HAP-1 (cell line): ENCODE results near the gene LMF2.
"Not testable (repeated sequence)": the region's sequence is repeated elsewhere in the genome, so short reads cannot be mapped to it uniquely, and the experiment has no call there.

Source experiments
- DNase-seq, 2 experiments: peaks; one replicate each; pipeline ENCODE4 v3.0.0-alpha.2; 2016 to 2020; ENCODE audit warnings: low spot score in 2 of 2
- H3K27me3 ChIP-seq: fragments of 250-450 bp; sonication (Bioruptor Pico); 2 replicates; pipeline ENCODE4 v1.5.1; 2020; ENCODE audit warnings: low read depth, mild to moderate bottlenecking, moderate library complexity
- H3K36me3 ChIP-seq: fragments of 250-450 bp; sonication (Bioruptor Pico); replicated peaks from 2 replicates; pipeline ENCODE4 v1.5.1; 2020; ENCODE audit warnings: mild to moderate bottlenecking
- H3K4me1 ChIP-seq: fragments of 250-450 bp; sonication (Bioruptor Pico); 2 replicates; pipeline ENCODE4 v1.5.1; 2020; ENCODE audit warnings: mild to moderate bottlenecking
- H3K4me3 ChIP-seq: fragments of 250-450 bp; sonication (Bioruptor Pico); 2 replicates; pipeline ENCODE4 v1.5.1; 2020; ENCODE audit warnings: mild to moderate bottlenecking, moderate library complexity
- H3K9me3 ChIP-seq: fragments of 250-450 bp; sonication (Bioruptor Pico); 2 replicates; pipeline ENCODE4 v1.5.1; 2020; ENCODE audit warnings: mild to moderate bottlenecking, moderate library complexity
- in situ Hi-C: fragments of 300-500 bp; cut with MboI; formaldehyde crosslinking; loops from 3 replicates; pipeline ENCODE4 v1.14.3; 2020; ENCODE audit warnings: low sequenced_read_pairs, inconsistent platforms, mixed read lengths

LMF2 gene

DNA sequence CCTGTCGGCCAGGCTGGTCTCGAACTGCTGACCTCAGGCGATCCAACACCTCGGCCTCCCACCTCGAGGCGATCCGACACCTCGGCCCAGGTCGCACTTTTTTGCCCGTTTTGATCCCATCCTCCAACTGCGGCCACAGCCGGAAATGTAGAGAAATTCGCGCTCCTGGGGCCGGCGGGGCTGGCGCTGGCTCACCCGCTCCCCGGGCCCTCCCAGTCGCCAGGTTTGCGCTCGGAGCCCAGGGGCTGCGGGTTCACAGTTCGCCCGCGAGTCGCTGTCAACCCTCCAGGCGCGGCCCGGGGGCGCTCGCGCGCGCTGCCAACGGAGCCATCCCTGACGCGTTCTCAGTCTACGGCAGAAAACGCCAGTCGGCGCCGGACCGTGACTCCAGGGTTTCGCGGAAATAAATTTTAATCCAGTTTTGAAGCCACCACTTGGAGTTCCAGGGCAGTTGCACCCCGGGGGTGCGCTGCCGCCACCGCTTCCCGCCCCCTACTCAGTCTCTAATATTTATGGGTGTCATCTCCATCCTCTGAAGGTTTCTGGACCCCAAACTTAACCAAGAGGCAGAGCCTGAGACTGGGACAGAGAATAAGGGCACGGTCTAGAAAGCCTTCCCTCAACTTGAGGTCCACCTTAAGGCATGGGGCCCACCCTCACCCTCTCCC lies 36.7 kb upstream of the LMF2 start:
- no peaks in the 10 kb centered on the region for H3K36me3 ChIP-seq
- in situ Hi-C loops: no loop called here
- H3K4me1 ChIP-seq: peaks cover 6% of the 10 kb centered on the region; the same call in 1 of the 2 replicates
- peak overlapping the region; percentile 22 for H3K4me3 ChIP-seq
- H3K27me3 ChIP-seq: no peaks in the 10 kb centered on the region
- H3K9me3 ChIP-seq: no peaks in the 10 kb centered on the region
- peak; percentile 76 to 91 for DNase-seq

DNA sequence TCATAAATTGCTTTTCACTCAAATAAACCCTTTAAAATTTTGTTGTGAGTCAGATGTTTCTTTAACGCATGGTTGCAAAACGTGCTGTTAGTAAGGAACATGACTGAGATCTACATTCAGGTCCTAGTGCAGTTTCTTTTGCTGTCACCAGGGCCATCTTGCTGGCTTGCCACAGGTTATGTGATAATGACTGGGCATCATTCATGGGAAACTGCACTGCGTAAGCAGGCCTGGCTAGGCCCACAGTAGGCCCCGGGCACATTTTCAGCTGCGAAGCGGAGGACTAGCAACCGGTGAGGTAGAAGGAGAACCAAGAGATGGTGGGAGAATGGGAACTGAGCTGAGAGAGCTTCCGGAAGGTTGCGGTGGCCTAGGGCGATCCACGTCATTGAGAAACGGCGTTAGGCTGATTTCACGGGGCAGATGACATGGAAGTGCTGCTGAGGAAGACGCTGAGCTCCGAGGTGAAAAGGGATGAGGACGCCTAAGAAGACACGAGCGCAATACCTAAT lies 35.0 kb upstream of the LMF2 start:
- Histone ChIP-seq H3K9me3 (no peaks in the 10 kb centered on the region), H3K36me3 (no peaks in the 10 kb centered on the region), H3K4me3 (no peak overlapping the region), H3K4me1 (peaks cover 6% of the 10 kb centered on the region; the same call in 1 of the 2 replicates), H3K27me3 (no peaks in the 10 kb centered on the region)
- in situ Hi-C loops: no loop called here
- DNase-seq: no peak

DNA sequence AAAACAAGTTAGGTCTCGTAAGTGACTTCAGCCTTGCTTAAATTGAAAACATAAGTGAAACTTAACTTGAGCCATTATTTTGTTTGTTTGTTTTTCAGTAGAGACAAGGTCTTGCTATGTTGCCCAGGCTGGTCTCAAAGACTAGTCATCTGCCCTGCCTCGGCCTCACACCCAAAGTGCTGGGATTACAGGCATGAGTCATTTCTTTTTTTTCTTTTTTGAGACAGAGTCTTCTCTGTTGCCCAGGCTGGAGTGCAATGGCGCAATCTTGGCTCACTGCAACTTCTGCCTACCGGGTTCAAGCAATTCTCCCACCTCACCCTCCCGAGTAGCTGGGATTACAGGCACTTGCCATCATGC lies 34.1 kb upstream of the LMF2 start:
- DNase-seq, H3K4me1 ChIP-seq, in situ Hi-C loops, H3K9me3 ChIP-seq, H3K36me3 ChIP-seq, H3K27me3 ChIP-seq, H3K4me3 ChIP-seq: not testable (repeated sequence)

DNA sequence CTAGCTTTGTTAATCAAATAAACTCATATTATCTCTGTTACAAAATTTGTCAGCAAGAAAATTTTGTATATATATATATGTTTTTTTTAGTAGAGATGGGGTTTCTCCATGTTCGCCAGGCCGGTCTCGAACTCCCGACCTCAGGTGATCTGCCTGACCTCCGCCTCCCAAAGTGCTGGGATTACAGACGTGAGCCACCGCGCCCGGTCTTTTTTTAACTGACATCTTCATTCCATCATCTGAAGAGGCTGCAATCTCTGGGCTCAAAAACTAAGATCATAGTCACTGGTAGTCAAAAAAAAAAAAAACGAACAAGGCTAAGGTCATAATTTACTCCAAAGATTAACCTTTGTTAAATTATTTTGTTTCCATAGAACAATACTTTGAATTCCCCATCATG lies 32.9 kb upstream of the LMF2 start:
- Histone ChIP-seq H3K27me3 (no peaks in the 10 kb centered on the region), H3K4me3 (no peak overlapping the region), H3K9me3 (no peaks in the 10 kb centered on the region), H3K36me3 (no peaks in the 10 kb centered on the region), H3K4me1 (peaks cover 6% of the 10 kb centered on the region; the same call in 1 of the 2 replicates)
- in situ Hi-C loops: no loop called here
- no peak for DNase-seq

DNA sequence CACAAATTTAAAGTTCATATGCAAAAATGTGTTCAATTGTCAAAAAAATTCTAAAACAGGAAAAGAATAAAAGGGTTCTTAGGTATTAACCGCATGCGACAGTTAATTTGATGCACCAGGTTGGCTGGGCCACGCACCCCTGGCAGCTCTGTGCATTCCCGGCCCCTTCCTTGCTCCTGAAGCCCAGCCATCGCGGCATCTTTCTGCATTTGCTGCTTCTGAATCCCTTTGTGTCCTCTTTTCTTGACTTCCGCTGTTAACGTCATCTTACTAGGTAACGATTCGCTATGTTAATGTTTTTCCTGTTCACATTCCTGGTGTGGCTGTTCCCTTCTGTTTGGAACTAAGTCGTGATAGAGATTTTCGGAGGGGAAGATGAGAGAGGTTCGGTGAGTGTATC lies 30.3 kb upstream of the LMF2 start:
- H3K4me3 ChIP-seq: no peak overlapping the region
- H3K9me3 ChIP-seq: no peaks in the 10 kb centered on the region
- no peaks in the 10 kb centered on the region for H3K4me1 ChIP-seq
- in situ Hi-C loops: no loop called here
- no peaks in the 10 kb centered on the region for H3K36me3 ChIP-seq
- DNase-seq: no peak
- no peaks in the 10 kb centered on the region for H3K27me3 ChIP-seq

DNA sequence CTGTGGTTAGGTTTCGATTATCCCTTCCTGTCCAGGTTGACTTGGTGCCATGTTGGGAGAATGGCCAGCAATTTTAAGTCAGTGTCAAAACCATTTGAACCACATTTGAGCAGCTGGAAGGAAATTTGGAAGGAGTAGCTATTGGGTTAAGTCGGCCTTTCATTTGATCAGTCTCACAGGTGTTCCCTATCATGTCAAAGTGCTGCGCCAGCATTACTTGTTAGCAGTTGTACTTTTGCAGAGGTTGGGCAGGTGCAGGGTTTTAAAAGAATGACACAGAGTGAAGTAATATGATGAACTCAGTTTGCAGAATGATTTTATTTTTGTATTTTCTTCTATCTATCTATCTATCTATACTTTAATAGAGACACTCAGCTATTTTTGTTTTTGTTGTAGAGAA lies 28.7 kb upstream of the LMF2 start:
- H3K27me3 ChIP-seq: no peaks in the 10 kb centered on the region
- in situ Hi-C loops: no loop called here
- H3K36me3 ChIP-seq: no peaks in the 10 kb centered on the region
- no peaks in the 10 kb centered on the region for H3K9me3 ChIP-seq
- DNase-seq: no peak
- H3K4me1 ChIP-seq: peaks cover 2% of the 10 kb centered on the region
- no peak overlapping the region for H3K4me3 ChIP-seq

DNA sequence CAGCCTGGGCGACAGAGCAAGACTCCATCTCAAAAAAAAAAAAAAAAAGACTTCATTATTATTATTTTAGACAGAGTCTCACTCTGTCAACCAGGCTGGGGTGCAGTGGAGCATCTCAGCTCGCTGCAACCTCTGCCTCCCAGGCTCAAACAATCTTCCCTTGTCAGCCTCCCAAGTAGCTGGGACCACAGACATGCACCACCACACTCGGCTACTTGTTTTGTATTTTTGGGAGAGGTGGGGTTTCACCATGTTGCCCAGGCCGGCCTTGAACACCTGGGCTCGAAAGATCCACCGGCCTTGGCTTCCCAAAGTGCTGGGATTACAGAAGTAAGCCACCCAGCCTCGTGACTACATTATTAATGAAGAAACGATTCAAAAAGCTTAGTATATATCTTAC lies 27.6 kb upstream of the LMF2 start:
- in situ Hi-C loops: no loop called here
- Histone ChIP-seq H3K27me3 (no peaks in the 10 kb centered on the region), H3K4me1 (peaks cover 9% of the 10 kb centered on the region), H3K4me3 (no peak overlapping the region), H3K36me3 (no peaks in the 10 kb centered on the region), H3K9me3 (no peaks in the 10 kb centered on the region)
- no peak for DNase-seq

DNA sequence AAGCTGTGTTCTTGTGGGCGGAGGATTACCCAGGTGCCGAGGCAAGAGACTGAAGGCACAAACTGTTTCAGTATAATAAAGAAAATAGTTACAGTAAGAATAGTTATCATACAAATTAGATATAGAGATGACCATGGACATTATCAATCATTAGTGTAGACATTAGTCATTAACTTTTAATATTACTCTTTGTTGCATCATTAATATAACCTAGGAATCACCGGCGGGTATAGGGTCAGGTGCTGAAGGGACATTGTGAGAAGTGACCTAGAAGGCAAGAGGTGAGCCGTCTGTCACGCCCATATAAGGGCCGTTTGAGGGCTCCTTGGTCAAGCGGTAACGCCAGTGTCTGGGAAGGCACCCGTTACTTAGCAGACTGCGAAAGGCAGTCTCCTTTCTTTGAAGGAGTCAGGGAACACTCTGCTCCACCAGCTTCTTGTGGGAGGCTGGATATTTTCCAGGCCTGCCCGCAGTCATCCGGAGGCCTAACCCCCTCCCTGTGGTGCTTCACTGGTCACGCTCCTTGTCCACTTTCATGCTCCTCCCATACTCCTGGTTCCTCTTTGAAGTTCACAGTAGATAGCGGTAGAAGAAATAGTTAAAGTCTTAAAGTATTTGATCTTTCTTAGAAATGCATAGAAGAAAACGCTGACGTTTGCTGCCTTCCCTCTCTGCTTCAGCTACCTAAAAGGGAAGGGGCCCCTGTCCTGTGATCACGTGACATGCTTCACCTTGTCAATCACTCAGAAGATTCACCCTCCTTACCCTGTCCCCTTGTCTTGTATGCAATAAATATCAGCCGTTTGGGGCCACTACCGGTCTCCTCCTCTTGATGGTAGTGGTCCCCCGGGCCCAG lies 26.6 kb upstream of the LMF2 start:
- H3K36me3 ChIP-seq, in situ Hi-C loops, DNase-seq, H3K4me1 ChIP-seq, H3K27me3 ChIP-seq, H3K9me3 ChIP-seq, H3K4me3 ChIP-seq: not testable (repeated sequence)

DNA sequence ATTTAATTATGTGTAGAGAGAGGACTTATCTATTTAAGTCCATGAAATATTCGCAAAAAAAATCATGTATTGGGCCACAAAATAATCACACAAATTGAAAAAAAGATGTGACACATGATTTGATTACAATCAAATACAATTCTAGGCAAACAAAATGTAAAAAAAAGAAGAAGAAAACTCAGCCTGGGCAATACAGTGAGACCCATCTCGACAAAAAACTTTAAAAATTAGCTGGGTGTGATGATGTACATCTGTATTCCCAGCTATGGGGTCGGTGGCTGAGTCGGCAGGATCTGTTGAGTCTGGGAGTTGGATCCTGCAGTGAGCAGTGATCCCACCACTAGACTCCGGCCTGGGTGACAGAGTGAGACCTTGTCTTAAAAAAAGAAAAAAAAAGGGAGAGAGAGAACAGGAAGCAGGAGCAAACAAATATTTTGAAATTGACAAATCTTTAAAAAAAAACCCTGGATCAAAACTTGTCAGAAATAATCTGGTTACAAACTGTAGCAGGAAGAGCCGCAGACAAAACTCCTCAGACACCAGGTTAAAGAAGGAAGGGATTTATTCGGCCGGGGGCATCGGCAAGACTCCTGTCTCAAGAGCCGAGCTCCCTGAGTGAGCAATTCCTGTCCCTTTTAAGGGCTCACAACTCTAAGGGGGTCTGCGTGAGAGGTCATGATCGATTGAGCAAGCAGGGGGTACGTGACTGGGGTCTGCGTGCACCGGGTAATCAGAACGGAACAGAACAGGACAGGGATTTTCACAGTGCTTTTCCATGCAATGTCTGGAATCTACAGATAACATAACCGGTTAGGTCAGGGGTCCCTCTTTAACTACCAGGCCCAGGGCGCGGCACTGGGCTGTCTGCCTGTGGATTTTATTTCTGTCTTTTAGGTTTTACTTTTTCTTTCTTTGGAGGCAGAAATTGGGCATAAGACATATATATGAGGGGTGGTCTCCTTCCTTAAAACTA lies 25.6 kb upstream of the LMF2 start:
- no peaks in the 10 kb centered on the region for H3K9me3 ChIP-seq
- peaks cover 9% of the 10 kb centered on the region for H3K4me1 ChIP-seq
- H3K4me3 ChIP-seq: no peak overlapping the region
- no peak for DNase-seq
- H3K36me3 ChIP-seq: no peaks in the 10 kb centered on the region
- in situ Hi-C loops: no loop called here
- H3K27me3 ChIP-seq: no peaks in the 10 kb centered on the region

DNA sequence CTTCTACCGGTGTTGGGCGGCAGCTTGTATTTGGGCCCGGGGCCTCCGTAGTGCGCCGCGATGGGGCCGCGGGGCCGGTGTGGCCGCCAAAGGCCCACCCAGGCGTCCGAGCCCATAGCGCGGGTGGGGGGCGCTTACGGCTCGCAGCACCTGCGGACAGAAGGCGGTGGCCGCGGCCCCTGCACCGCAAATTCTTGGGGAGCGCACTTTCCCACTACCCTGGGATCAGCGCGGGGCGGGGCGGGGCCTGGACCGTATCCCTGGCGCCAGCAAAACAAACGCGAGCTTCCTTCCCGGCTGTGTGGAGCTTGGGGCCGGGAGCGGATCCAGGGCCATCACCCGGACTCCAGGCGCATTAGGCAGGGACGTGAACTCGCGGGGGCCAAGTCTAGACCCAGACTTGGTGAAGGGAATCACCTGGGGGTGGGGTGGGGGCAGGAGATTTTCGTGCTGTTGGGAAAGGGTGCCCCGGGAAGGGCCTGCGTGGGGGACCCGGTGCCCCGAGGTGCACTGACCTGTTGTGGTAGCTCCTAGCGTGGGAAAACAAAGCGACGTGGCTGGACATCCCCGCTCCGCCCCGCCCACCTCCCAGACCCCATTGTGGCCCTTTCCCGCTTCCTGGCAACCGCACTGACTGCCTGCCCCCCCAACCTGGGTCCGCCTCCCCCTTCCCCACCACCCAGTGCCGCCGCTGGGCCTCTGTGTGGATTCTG lies 24.6 kb upstream of the LMF2 start:
- H3K27me3 ChIP-seq: no peaks in the 10 kb centered on the region
- in situ Hi-C loops: no loop called here
- H3K4me3 ChIP-seq: no peak overlapping the region
- no peaks in the 10 kb centered on the region for H3K36me3 ChIP-seq
- peaks cover 11% of the 10 kb centered on the region for H3K4me1 ChIP-seq
- DNase-seq: peak in 1 of 2 experiments; percentile 38
- H3K9me3 ChIP-seq: no peaks in the 10 kb centered on the region

DNA sequence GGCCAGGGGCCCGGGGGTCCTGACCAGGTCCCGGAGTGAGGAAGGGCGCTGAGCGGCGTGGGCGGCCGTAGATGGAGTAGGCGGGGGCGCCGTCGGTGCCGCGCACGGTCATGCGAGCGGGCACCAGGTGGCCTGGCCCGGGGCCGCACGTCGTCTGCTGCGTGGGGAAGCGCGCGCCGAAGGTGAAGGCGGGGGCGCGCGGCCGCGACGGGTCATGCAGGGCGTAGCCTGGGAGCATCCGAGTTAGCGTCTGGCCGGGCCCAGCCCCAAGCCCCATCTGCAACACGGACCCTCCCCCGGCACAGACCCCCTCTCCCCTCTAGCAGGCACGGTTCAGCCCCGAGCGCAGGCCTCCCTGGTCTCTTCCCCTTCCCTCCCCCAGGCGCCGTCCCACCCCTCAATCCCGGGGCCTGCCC lies 24.1 kb upstream of the LMF2 start:
- DNase-seq: no peak
- Histone ChIP-seq H3K9me3 (no peaks in the 10 kb centered on the region), H3K27me3 (no peaks in the 10 kb centered on the region), H3K4me3 (peak overlapping the region; percentile 48), H3K4me1 (peaks cover 17% of the 10 kb centered on the region), H3K36me3 (no peaks in the 10 kb centered on the region)
- in situ Hi-C loops: no loop called here

DNA sequence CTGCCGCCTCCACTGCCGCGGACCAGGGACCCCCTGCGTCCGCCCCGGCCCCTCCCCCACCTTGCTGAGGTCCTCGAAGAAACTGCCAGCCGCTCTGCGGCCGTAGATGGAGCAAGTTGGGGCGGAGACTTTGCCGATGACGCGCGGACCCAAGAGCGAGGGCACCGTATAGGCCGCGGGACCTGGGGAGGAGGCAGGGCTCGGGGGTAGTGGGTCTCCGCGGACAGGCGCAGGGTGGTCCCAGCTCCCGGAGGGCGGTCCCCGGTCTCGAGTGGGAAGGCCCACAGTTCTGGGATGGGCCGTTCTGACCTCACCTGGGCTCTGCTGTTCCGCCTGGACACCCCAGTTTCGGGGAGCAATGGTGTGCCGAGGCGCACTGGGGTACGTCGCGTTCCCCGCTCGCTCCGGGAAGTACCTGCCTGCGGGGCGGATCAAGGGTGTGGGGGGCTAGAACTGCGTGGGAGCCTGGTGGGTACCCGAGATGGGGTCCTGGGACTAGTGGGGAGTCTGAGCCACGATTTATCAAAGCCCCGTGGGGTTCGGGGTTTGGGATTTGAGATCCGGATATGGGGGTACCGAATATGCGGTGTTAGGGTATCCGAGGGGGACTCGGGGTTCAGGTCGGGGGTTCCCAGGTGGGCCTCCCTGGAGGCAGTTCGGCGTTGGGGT lies 23.5 kb upstream of the LMF2 start:
- DNase-seq: peak; percentile 81 to 91
- peaks cover 17% of the 10 kb centered on the region for H3K4me1 ChIP-seq
- H3K9me3 ChIP-seq: no peaks in the 10 kb centered on the region
- no peaks in the 10 kb centered on the region for H3K27me3 ChIP-seq
- in situ Hi-C loops: no loop called here
- peak overlapping the region; percentile 48 for H3K4me3 ChIP-seq
- no peaks in the 10 kb centered on the region for H3K36me3 ChIP-seq

DNA sequence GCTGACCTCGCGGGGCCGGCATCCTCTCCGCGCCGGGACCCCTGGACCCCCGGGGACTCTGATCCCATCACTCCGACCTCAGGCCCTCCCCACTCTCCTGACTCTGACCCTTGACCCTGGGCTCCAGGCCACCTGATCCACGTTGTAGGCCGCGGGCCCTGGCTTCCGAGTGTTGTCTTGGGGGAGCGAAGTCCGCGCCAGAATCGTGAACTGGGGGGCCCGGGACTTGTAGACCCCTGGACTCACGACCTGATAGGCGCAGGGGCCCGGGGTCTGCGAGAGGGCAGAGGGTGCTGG lies 23.0 kb upstream of the LMF2 start:
- Histone ChIP-seq H3K4me3 (peak overlapping the region; percentile 48), H3K4me1 (peaks cover 17% of the 10 kb centered on the region), H3K27me3 (no peaks in the 10 kb centered on the region)

More for the DNA sequence above, 23.0 kb upstream of the LMF2 start:
- Histone ChIP-seq H3K9me3 (no peaks in the 10 kb centered on the region), H3K36me3 (no peaks in the 10 kb centered on the region)
- no peak for DNase-seq
- in situ Hi-C loops: no loop called here
